Activated CD8-positive, alpha-beta memory T cell treated with anti-CD3 and anti-CD28 coated beads, Interleukin-2, amount 50 U/mL, for 1 hour (primary cell): ENCODE results near the gene SLC8A1.

ENCODE experiments used
- DNase-seq: peaks from one replicate; pipeline ENCODE4 v3.0.0-alpha.2; 2020; ENCODE audit errors: extremely low read depth

SLC8A1 gene

DNA sequence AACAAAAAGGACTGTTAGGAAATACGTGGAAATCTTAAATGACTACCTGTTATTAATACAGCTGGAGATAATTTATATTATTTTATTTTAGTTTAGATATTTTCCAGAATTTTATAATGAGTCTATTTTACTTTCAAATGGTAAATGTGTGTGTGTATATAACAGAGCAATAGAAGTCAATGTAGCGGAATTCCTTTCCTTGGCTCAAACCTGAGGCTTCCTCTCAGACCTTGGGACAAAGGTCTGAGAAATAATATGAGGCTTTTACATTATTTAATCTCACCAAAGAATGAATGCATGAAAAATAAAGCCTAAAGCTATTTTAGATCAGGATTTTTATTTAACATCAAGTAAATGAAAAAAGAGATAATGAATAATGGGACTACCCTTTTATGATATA lies 65.7 kb downstream of the SLC8A1 start:
- DNase-seq: no peak

DNA sequence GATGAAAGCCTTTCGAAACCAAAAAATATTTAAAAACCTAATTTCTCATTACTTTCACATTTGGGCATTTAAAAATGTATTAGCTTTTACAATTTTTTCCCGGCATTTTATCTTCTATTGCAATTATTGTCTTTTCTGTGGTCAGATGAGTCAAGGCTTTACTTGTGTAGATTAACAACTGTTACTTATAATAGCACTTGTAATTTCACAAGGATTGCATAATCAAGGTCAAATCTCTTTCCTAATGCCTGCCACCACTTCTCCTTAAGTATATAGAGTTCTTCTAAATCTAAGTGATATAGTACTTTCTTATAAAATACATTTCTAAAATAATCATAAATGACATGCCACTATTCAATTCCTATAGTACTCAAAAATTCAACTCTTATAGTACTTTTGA lies 67.2 kb downstream of the SLC8A1 start:
- no peak for DNase-seq

DNA sequence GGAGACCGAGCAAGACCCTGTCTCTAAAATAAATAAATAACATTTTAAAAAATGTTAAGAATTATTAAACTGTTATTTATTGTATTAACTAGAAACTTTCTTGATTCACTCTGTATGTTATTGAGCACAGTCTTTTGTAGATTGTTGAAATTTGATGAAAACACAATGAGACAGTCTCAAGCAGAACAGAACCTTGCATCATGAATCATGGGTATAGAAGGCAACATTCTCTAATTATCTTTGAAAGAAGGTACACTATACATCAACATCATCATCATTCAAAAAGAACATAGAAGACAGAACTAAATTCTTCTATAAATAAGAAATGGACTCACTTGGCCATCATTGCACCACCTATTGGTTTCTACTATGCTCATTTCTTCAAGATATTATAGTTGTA lies 67.7 kb downstream of the SLC8A1 start:
- no peak for DNase-seq

DNA sequence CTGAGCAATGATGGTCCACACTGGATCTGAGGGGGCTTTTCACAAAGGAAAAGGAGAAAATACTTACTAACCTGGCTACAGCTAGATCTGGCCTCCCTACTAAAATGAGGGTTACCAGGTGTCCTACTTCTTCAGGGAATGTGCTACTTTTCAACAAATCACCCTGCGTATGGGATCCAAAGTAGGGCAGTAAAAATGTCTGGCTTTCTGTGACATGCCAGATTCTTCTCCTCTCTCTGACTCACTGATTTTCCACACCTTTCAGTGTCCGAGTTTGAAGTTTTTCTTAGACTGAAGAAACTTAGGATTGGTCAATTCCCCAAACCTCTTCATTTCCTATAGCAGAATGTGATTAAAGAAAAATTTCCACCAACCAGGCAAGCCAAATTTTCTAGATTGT lies 71.2 kb downstream of the SLC8A1 start:
- DNase-seq: no peak

DNA sequence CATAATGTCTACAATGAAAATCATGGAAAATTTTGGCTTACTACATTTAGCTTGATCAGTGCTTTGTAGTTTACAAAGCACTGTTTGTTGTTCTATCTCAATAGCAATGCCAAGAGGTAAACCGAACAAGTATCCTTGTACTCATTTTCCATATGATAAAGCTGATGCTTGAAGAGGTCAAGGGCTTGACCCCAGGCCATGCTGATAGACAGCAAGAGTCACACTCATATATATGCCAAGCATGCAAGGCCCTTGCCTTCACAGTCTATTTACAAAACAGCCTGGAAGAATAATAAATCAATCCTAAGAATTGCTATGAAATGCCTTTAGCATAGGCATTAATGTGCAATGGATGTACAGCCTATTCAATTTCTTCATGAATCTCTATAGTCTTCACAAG lies 71.8 kb downstream of the SLC8A1 start:
- DNase-seq: no peak

DNA sequence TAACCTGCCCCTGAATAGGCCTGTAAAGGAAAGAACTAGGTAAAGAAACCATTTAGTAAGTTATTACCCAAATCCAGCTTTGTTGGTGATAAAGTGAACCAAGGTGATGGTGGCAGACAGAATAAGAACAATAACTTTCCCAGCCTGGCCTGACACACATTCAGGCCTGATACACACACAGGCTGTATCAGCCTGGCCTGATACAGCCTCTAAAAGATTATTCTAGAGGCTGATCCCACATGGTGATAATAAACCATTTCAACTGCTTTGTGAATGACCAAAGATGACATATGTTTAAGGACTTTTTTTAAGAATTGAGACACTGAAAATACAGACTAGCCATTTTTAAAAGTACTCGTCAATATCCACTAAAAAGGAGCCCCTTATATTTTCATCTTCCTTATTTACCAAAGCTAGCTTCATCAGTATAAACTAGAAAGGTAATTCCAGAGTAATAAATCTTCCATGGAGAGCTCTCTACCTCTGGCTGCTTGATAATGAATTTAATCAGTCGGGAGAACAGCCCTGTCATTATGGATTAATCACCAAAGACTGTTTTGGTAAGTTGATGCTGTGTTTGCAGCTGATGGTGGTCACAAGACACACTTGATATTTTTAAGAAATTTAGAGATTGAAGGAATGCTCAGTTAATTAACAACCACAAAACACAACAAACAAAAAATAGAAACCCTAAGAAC lies 77.2 kb downstream of the SLC8A1 start:
- DNase-seq: no peak

DNA sequence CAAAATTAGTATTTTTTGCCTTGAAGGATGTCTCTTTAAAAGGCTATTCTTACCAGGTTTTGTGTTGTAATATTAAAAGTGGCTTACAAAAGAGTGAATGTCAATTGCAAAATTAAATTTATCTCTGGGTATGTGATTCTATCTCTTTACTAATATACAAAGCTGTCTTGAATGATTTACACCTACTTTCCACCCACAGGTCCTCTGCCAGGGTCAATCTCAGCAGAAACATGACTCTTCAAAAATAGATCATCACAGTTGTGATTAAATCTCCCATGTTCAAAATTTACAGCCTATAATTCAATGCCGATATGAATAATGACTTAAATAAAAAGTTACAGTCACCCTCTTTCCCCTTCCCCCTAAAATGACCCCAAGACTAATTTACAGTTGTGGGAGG lies 78.8 kb downstream of the SLC8A1 start:
- no peak for DNase-seq

DNA sequence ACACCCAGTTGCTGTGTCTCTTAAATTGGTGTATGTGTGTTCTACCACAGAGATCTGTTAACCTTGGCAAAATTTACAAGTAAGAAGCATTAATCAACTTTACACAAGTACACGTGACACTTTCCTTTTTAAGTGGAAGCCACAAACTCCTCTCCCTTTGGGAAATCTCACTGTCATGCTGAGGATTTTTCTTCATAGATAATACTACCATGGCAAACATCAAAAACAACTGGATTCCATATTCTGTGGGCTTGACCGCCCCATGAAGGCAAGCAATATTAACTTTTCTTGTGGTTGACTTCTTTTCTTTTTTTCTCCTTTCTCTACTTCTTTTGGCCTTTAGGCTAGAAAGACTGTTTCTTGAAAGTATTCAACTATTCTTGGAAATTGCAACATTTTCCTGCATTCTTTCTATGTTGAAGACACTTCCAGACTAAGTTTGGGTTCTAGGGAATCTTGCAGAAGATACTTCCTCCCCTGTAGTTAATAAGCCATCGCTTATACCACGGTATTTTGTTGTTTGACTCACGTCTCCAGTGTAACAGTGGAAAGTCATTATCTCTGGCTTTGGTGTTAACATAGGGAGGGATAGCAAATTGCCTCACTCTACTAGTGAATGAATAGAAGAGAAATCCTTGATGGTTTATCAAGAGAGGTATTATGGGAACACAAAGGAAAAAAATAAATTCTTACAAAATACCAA lies 79.5 kb downstream of the SLC8A1 start:
- no peak for DNase-seq

DNA sequence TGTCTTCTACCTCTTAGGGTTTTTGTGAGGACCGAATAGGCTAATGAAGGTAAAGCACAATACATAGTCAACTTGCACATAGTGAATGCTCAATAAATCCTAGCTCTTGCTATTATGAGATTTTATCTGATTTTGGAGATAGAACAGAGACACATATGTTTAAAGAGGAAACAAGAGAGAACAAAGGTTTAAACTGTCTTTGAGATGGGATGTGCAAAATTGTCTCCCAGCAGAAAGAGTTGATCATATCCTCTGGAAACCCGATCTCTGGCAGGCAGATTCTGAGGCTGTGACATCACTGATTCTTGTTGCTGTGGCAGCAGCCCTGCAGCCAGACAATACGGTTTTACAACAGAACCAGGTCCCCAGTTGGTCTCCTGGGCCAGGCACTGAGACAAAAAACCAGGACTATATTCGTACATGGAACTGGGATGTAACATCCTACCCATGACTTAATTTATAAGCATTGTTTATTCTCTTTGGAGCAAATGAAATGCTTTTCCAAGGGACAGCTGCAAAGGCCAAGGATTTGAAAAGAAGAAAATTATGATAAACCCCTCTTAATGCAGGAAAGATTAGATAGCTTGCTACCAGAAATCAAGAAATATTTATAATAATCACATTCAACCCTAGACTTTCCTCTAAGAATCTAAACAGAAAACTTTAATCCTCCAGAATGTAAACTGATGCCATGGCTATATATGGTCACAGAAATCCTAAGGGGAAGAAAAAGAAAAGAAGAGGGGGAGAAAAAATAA lies 80.2 kb downstream of the SLC8A1 start:
- DNase-seq: no peak

DNA sequence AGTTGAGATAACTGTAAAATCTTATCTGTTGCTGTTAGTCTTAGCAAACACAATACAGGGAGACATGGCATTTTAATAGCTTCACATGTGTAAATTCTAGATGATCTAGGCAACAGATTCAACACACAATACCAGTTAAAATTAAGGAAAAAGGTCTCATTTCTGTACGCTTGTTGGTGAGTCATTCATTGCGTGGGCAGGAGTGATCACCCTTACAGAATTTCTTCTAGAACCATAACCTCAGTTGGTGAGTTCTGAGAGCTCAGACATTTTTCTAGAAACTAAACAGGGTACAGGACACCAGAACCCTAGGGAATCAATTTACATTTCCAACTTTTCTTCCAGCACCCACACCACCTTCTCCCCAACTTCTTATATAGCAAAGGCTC lies 81.9 kb downstream of the SLC8A1 start:
- no peak for DNase-seq

DNA sequence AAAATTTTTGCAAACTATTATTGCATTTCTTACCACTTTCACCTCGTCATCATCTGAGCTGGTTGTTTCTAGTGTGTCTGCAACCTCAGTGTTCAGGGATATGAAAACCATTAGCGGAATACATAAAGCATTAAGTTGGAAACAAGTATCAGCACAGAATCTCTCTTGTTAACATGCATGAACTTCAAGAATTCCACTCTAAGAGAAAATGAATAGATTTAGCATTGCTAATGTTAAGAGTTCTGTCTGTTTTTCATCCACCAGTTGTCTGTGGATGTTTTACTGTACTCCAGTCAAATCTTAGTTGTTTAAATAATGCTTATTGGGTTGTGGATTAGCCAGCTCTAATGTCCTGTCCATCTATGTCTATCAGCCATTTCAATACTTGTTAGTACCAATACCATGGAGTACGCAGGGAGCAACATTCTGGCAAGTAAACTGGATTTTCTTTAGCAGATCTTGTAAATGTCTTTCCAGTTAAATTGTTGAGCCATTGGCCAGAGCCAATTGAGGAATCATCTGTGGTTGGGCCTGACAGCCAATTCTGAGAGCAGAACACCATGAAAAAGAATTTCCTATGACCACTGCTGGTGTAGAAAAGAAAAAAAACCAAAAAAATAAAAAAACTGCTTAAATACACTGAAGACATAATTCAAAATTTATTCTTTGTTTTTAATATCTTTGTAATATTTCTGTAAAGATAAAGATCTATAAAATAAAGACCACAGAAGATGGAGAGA lies 82.5 kb downstream of the SLC8A1 start:
- no peak for DNase-seq

DNA sequence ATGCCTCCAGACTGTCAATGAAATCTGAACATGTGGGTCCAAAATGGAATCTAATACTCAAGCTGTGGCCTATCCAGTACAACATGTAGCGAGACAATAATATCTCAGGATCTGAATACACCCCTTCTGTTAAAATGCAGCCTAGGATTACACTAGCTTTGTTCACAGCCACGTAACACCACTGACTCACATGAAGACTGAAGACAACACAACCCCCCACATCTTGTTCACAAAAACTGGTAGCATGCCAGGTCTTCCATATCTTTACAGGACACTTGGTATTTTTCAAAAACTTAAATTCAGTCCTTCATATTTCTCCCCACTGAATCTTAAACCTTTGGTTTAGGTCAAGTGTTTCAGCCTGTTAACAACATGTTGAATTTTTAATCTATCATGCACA lies 84.2 kb downstream of the SLC8A1 start:
- DNase-seq: no peak

DNA sequence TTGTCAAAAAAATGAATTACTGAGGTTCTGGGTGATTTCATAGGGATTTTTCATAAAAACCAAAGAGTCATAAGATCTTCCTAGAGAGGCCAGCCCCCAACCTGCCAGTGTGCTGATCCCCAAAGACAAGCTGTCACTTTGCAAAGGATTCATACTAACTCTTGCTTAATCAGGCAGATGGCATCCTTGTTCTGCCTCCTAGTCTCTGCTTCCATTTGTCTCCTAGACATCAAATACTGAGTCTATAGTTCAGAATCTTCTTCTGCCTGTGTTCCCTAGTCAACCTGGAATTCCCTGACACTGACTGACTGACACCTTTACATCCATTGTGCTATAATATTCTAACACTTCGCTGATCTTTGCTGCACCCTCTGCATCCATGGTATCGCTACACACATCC lies 84.9 kb downstream of the SLC8A1 start:
- no peak for DNase-seq

DNA sequence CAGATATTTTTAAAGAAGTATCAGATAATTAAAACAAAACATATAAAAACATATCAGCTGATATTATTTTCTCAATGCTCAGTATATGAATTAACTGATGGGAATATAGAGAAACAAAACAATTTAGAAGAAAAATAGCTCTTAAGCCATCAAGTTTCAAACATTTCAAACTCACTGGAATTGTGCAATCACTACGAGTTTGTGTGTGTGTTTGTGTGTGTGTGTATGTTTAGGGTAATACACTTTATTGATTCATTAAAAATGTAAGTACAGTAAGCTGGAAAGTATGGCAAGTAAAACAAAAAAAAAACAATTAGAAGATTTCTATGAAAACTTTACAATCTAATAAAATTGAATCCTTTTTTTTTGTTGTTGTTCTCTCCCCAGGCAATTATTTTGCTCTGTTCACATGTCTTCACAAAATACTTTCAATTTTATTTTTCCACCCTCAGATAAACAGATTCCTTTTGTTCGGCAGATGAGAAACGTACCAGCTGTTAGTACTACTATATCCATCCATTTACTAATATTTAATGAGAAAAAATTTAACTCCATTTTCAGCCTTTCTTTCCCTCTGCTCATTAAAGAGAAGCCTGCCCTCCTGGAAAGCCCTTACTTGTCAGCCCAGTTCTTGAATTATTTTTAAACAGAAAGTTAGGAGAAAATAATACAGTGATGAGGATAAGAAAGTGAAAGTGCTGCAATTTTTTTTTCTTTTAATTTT lies 87.6 kb downstream of the SLC8A1 start:
- no peak for DNase-seq

DNA sequence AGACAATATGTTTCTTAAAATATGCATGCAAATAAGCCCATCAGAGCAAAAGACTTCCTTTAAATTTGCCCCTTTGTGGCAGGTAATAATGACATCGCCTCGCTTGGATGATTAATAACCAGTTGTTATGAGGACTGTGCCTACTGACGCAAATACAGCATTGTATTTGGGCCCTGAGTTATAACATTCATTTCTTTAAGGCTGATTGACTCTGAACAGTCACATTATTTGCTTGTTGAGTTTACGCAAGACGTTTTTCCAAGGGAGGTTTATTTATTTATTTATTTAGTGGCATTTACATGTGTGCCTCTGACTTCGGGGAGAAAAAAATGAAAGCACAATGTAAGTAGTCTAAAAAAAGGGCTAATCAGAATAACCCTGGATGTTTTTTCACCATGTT lies 88.3 kb downstream of the SLC8A1 start:
- DNase-seq: no peak

DNA sequence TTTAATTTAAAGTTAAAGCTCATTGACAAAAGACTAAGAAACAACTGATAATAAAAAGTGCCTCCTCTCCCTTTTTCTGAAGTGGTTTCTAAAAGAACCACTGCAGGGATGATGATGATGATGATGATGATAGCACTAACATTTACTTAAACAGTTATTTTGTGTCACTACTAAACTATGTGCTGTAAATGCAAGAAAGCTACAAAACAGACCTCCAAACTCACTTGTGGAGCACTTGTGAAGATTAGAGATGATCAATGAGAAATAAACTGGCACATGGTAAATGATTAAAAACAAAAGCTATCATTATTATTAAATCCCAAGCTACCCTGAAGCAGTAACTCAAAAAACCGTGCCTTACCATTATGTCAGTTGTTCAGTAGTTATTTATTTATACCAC lies 88.7 kb downstream of the SLC8A1 start:
- no peak for DNase-seq

DNA sequence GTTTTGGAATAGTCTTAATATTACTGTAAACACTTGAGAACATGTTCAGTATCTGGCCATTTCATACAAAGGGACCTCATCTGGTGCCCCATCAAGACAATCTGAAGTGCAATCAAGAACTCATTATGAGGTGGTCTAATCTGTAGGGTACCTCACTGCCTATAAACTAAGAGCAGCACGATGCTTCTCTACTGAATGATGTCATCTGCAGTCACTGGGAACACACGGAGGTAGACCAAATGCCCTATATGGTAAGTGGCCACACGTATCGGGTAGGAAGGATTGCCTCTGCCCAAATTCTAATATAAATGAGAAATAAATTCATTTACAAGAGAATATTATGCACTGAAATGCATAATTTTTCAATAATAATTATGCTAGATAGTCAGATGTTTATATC lies 90.4 kb downstream of the SLC8A1 start:
- no peak for DNase-seq

DNA sequence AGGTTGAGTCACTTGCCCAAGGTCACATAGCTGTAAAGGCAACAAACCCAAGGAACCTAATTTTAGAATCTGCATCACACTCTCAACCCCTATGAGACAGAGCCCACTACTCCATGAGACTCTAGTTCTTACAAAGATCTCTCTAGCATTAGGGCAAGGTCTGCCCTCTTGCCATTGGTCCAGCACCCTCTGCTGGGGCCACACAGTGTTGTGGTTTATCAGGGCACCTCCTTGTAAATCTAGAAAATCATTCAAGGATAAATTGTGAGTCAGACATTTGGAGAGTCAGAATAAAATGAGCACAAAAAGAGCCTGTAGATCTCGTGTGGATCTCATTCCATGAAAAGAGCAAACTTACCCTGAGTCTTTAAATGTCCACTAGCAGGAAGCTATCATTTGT lies 91.2 kb downstream of the SLC8A1 start:
- DNase-seq: no peak

DNA sequence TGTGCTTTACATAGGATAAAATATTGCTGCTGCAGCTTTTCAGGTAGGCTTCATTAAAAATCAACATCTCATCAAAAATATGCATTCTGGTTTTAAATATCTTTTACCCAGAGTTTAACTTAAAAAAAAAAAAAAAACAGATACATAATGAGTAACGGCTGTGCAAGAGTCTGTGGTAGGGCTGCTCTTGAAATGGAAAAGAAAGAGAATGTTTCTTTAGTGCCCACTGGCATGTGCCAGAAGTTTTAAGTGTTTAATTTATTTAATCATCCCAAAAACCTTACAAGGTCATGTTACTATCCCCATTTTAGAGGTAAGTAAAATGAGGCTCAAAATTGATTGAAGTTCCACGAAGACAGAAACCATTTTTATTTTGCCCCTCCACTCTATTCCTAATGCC lies 92.1 kb downstream of the SLC8A1 start:
- DNase-seq: no peak

DNA sequence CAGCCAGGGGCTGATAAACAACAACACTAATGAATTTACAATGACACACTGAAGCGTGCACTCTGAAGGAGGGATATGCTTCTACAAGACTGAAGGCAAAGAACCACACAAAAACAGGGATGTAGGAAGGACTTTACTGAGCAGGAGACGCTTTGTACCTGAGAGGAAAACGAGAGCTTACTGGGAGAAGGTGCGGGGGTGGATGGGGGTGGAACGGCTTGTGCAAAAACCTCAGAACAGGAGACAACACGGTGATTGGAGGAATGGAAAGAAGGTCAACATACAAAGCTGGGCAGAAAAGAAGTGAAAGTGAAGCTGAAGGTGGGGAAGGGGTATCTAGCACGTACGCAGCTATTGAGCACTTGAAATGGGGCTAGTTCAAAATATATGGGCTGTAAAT lies 93.1 kb downstream of the SLC8A1 start:
- DNase-seq: no peak

DNA sequence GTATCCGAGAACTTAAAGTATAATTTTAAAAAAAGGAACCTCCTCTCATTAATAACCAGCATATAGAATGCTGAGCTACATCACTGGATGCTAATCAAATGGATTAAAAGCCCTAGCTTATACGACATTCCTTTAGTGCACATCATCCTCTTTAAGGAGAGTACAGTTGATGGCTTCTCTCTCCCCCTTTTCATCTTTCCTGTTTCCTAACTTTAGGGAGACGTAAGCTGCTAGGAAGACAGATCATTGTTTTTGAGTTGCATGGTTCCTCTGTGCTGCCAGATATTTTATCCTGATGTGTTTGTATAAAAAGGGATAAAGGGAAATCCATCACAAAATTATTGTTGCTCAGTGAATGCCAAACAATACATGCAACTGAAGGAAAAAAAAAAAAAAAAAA lies 94.2 kb downstream of the SLC8A1 start:
- no peak for DNase-seq

DNA sequence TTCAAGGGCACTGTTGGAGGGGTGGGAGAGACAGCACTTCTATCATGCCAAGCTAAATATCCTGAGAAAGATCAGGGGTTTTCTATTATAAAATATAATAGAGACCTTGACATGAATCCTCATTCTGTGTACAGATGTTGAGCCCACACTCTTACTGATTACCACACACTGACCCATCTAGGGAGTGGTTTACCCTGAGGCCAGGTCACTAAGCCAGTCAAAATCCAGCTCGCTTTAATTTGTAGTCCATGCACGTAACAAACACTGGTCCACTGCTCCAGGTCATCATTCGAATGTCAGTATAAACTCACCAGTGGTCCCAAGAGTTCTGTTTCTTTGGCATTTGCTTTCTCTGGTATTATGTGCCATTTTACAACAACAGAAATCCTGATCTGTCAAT lies 96.4 kb downstream of the SLC8A1 start:
- DNase-seq: no peak
